HG02884 (cell line): ENCODE results near the gene PAXIP1.
"Not testable (repeated sequence)": the region's sequence is repeated elsewhere in the genome, so short reads cannot be mapped to it uniquely, and the experiment has no call there.

Source experiments
- ATAC-seq: cut with Tn5 transposase; IDR thresholded peaks from one replicate; pipeline ENCODE4 v1.9.1; 2021; ENCODE audit warnings: mild to moderate bottlenecking, moderate library complexity; ENCODE audit not compliant: unreplicated experiment

Gene PAXIP1

GRCh38 chr7:154946166-154946565 is 56.8 kb downstream of the PAXIP1 start:
- ATAC-seq, result no peak

- ATAC-seq, result no peak
These were observed 59.0 kb downstream of the PAXIP1 start for GRCh38 chr7:154943906-154944305.

- ATAC-seq, result no peak
These were observed 60.2 kb downstream of the PAXIP1 start for GRCh38 chr7:154942691-154943090.

- ATAC-seq, result no peak
These were observed 65.1 kb downstream of the PAXIP1 start for GRCh38 chr7:154937837-154938236.

GRCh38 chr7:154934353-154934952 is 68.5 kb downstream of the PAXIP1 start:
- not testable (repeated sequence) for ATAC-seq

GRCh38 chr7:154931906-154932305 is 71.0 kb downstream of the PAXIP1 start:
- no peak for ATAC-seq

- ATAC-seq, result no peak
These were observed 73.8 kb downstream of the PAXIP1 start for GRCh38 chr7:154929006-154929726.

GRCh38 chr7:154928136-154929005 is 74.6 kb downstream of the PAXIP1 start:
- ATAC-seq, result peak; percentile 83

- peak; percentile 58 for ATAC-seq
These were observed 75.2 kb downstream of the PAXIP1 start for GRCh38 chr7:154927624-154928125.

- not testable (repeated sequence) for ATAC-seq
These were observed 80.5 kb downstream of the PAXIP1 start for GRCh38 chr7:154922472-154922871.

- ATAC-seq, result no peak
These were observed 83.3 kb downstream of the PAXIP1 start for GRCh38 chr7:154919344-154920225.

GRCh38 chr7:154918741-154919140 is 84.2 kb downstream of the PAXIP1 start:
- no peak for ATAC-seq

- no peak for ATAC-seq
These were observed 84.7 kb downstream of the PAXIP1 start for GRCh38 chr7:154918266-154918665.

- ATAC-seq, result no peak
These were observed 85.1 kb downstream of the PAXIP1 start for GRCh38 chr7:154917808-154918160.

GRCh38 chr7:154916856-154917807 is 85.8 kb downstream of the PAXIP1 start:
- no peak for ATAC-seq

- ATAC-seq, result no peak
These were observed 86.5 kb downstream of the PAXIP1 start for GRCh38 chr7:154916381-154916780.

- no peak for ATAC-seq
These were observed 87.3 kb downstream of the PAXIP1 start for GRCh38 chr7:154915600-154915999.

- ATAC-seq, result no peak
These were observed 87.9 kb downstream of the PAXIP1 start for GRCh38 chr7:154914996-154915380.

- no peak for ATAC-seq
These were observed 88.5 kb downstream of the PAXIP1 start for GRCh38 chr7:154914308-154914995.
